ENCODE results near the gene GRB7. TPM values are rescaled to one million over a fixed set of nuclear protein-coding genes. Genes with fewer than 3 reads are reported as not detected.

The GRB7 gene
- total RNA-seq, 1 experiment from 2014 or later: 98.6 TPM

DNA sequence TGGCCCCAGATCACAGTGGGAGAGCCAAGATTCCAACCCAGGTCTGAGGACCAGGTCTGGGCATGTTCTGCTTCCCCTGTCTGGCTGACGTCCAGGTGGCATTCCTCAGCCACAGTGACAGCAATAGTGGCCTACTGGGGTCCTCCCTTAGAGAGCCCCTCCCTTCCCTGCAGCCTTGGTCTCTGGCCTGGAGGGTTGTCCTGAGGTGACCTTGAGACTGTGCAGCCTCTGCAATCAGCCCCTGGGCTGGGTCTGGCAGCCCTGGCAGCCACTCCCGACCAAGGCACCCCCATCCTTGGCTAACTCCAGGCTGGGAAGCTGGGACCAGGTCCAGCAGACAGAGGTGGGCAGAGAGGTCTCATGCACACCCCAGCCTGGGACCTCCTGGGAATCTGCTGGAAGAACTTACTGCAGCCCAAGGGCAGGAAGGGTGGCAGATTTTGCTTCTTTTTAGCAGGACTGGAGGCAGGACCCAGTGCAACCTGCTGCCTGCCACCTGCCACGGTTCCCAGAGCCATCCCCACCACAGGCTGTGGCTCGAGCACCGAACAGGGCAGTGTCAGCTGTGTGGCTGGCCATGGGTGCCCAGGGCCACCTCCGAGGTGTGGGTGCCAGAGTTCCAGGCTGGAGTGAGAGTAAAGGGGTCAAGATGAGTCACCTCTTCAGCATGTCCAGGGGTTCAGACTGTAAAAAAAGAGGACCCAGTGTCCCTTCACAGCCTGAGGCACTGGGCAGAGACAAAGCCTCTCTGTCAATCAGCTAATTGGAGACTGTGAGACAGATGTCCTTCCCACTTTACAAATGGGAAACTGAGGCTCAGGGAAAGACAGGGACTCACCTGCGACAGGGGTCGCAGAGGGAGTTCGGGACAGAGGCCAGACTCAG is 12.6 kb downstream of the GRB7 start:
- no peaks in the 10 kb centered on the region for H3K27me3 ChIP-seq (replicated peaks; ENCODE audit: control insufficient read depth, insufficient read depth, low read length)
- no peaks in the 10 kb centered on the region for H3K27me3 Mint-ChIP-seq (ENCODE audit: insufficient read depth, unreplicated experiment)
- no peaks in the 10 kb centered on the region for H3K9me3 ChIP-seq
- H3K9me3 Mint-ChIP-seq (ENCODE audit: unreplicated experiment): no peaks in the 10 kb centered on the region
- TF ChIP-seq CTCF (IDR thresholded peaks at IDR 0.05; ENCODE audit: insufficient read depth in 1 of 2, low read depth in 1 of 2, low read length in 1 of 2, severe bottlenecking in 1 of 2, unreplicated experiment in 1 of 2): no peak
- H3K4me3 ChIP-seq (ENCODE audit: low read depth, low read length): no peak overlapping the region
- peaks cover 8% of the 10 kb centered on the region for H3K4me1 Mint-ChIP-seq (ENCODE audit: low read depth, unreplicated experiment)
- no peak for DNase-seq
- no peak overlapping the region for H3K27ac Mint-ChIP-seq (ENCODE audit: unreplicated experiment)
- intact Hi-C loops (cut with micrococcal nuclease; ENCODE audit: unreplicated experiment): loop anchor here (10.0 kb wide), 1 partner anchor 196 kb away; no protein-coding TSS in a partner anchor
- peaks cover 3% of the 10 kb centered on the region for H3K36me3 ChIP-seq (ENCODE audit: control insufficient read depth, insufficient read depth, low read length)
- peaks cover 16% of the 10 kb centered on the region for H3K4me1 ChIP-seq
- H3K36me3 Mint-ChIP-seq (ENCODE audit: insufficient read depth, unreplicated experiment): peaks cover 27% of the 10 kb centered on the region
- POLR2A ChIA-PET: no interaction called here
- H3K4me3 Mint-ChIP-seq (ENCODE audit: unreplicated experiment): no peak overlapping the region
- BruUV-seq (replicated peaks): no TSS peak
- CTCF ChIA-PET: interaction anchor here (1.4 kb wide), 1 partner anchor 129 kb away, joined by 5 read pairs; no protein-coding TSS in a partner anchor

- no peaks in the 10 kb centered on the region for H3K27me3 ChIP-seq (replicated peaks; ENCODE audit: control insufficient read depth, insufficient read depth, low read length)
- H3K4me3 Mint-ChIP-seq (ENCODE audit: unreplicated experiment): no peak overlapping the region
- H3K27ac Mint-ChIP-seq (ENCODE audit: unreplicated experiment): no peak overlapping the region
- DNase-seq: no peak
- no peaks in the 10 kb centered on the region for H3K9me3 ChIP-seq
- peaks cover 8% of the 10 kb centered on the region for H3K4me1 Mint-ChIP-seq (ENCODE audit: low read depth, unreplicated experiment)
- H3K27me3 Mint-ChIP-seq (ENCODE audit: insufficient read depth, unreplicated experiment): peaks cover under 1% of the 10 kb centered on the region
- no TSS peak for BruUV-seq (replicated peaks)
- TF ChIP-seq CTCF (IDR thresholded peaks at IDR 0.05; ENCODE audit: insufficient read depth in 1 of 2, low read depth in 1 of 2, low read length in 1 of 2, severe bottlenecking in 1 of 2, unreplicated experiment in 1 of 2): no peak
- POLR2A ChIA-PET: no interaction called here
- H3K36me3 ChIP-seq (ENCODE audit: control insufficient read depth, insufficient read depth, low read length): 0 out of 2 replicates have a peak, but pooled peaks cover 1% of the 10 kb centered on the region
- CTCF ChIA-PET: interaction anchor here (1.0 kb wide), 1 partner anchor 129 kb away, joined by 3 read pairs; no protein-coding TSS in a partner anchor
- no peaks in the 10 kb centered on the region for H3K9me3 Mint-ChIP-seq (ENCODE audit: unreplicated experiment)
- H3K4me3 ChIP-seq (ENCODE audit: low read depth, low read length): no peak overlapping the region
- peaks cover 20% of the 10 kb centered on the region for H3K36me3 Mint-ChIP-seq (ENCODE audit: insufficient read depth, unreplicated experiment)
- intact Hi-C loops (cut with micrococcal nuclease; ENCODE audit: unreplicated experiment): loop anchor here (10.0 kb wide), 1 partner anchor 196 kb away; no protein-coding TSS in a partner anchor
- H3K4me1 ChIP-seq: peaks cover 16% of the 10 kb centered on the region
Observed at GRCh38 chr17:39751016-39751543, 13.3 kb downstream of the GRB7 start.

GRCh38 chr17:39751637-39752036 is 13.9 kb downstream of the GRB7 start:
- POLR2A ChIA-PET: no interaction called here
- TF ChIP-seq CTCF (IDR thresholded peaks at IDR 0.05; ENCODE audit: insufficient read depth in 1 of 2, low read depth in 1 of 2, low read length in 1 of 2, severe bottlenecking in 1 of 2, unreplicated experiment in 1 of 2): no peak
- Mint-ChIP-seq H3K27me3 (ENCODE audit: insufficient read depth, unreplicated experiment) (peaks cover 4% of the 10 kb centered on the region), H3K4me3 (ENCODE audit: unreplicated experiment) (no peak overlapping the region), H3K9me3 (ENCODE audit: unreplicated experiment) (no peaks in the 10 kb centered on the region), H3K4me1 (ENCODE audit: low read depth, unreplicated experiment) (peaks cover 8% of the 10 kb centered on the region), H3K36me3 (ENCODE audit: insufficient read depth, unreplicated experiment) (peaks cover 15% of the 10 kb centered on the region), H3K27ac (ENCODE audit: unreplicated experiment) (no peak overlapping the region)
- CTCF ChIA-PET: interaction anchor here (1.0 kb wide), 1 partner anchor 130 kb away, joined by 3 read pairs; no protein-coding TSS in a partner anchor
- no peak for DNase-seq
- BruUV-seq (replicated peaks): no TSS peak
- H3K9me3 ChIP-seq: no peaks in the 10 kb centered on the region
- 0 out of 2 replicates have a peak, but pooled peaks cover 1% of the 10 kb centered on the region for H3K36me3 ChIP-seq (ENCODE audit: control insufficient read depth, insufficient read depth, low read length)
- peaks cover 16% of the 10 kb centered on the region for H3K4me1 ChIP-seq
- intact Hi-C loops (cut with micrococcal nuclease; ENCODE audit: unreplicated experiment): loop anchor here (10.0 kb wide), 1 partner anchor 197 kb away; no protein-coding TSS in a partner anchor
- no peaks in the 10 kb centered on the region for H3K27me3 ChIP-seq (replicated peaks; ENCODE audit: control insufficient read depth, insufficient read depth, low read length)
- H3K4me3 ChIP-seq (ENCODE audit: low read depth, low read length): no peak overlapping the region
